Astrocyte (in vitro differentiated cells and primary cell): ENCODE measurements around the gene GBX1. TPM values are rescaled to one million over a fixed set of nuclear protein-coding genes. Genes with fewer than 3 reads are reported as not detected.

Experiments used
- DNase-seq: peaks from one replicate; pipeline ENCODE4 v3.0.0-alpha.2; 2010; ENCODE audit warnings: low read depth
- FAIRE-seq: peaks from 2 replicates; lab custom pipeline; 2011; peaks lifted over from hg19 to GRCh38; lab: Jason Lieb, UNC
- H2AFZ ChIP-seq: 2 replicates; pipeline ENCODE4 v1.6.0; 2012; ENCODE audit warnings: low read depth, low read length, inconsistent platforms
- H3K27ac ChIP-seq: 2 replicates; pipeline ENCODE4 v1.5.1; 2011; ENCODE audit warnings: low read depth, low read length, inconsistent platforms
- H3K27me3 ChIP-seq: 2 replicates; pipeline ENCODE4 v1.6.0; 2011; ENCODE audit warnings: low read length, inconsistent platforms; ENCODE audit not compliant: insufficient read depth
- H3K36me3 ChIP-seq: 2 replicates; pipeline ENCODE4 v1.5.1; 2011; ENCODE audit warnings: low read length, inconsistent platforms; ENCODE audit not compliant: insufficient read depth
- H3K4me1 ChIP-seq: 2 replicates; pipeline ENCODE4 v1.5.1; 2011; ENCODE audit warnings: low read length, inconsistent platforms; ENCODE audit not compliant: insufficient read depth
- H3K4me2 ChIP-seq: 2 replicates; pipeline ENCODE4 v1.6.0; 2012; ENCODE audit warnings: low read length, inconsistent platforms
- H3K4me3 ChIP-seq: 2 replicates; pipeline ENCODE4 v1.5.1; 2011; ENCODE audit warnings: low read depth, mild to moderate bottlenecking, low read length, inconsistent platforms; ENCODE audit not compliant: insufficient read depth
- H3K79me2 ChIP-seq: 2 replicates; pipeline ENCODE4 v1.6.0; 2012; ENCODE audit warnings: mild to moderate bottlenecking, low read length, inconsistent platforms; ENCODE audit not compliant: insufficient read depth
- H3K9ac ChIP-seq: 2 replicates; pipeline ENCODE4 v1.6.0; 2012; ENCODE audit warnings: mild to moderate bottlenecking, low read length, inconsistent platforms
- H3K9me3 ChIP-seq: 2 replicates; pipeline ENCODE4 v1.5.1; 2012; ENCODE audit warnings: low read depth, mild to moderate bottlenecking, low read length, inconsistent platforms; ENCODE audit not compliant: insufficient read depth
- H4K20me1 ChIP-seq: 2 replicates; pipeline ENCODE4 v1.6.0; 2012; ENCODE audit warnings: low read length, inconsistent platforms; ENCODE audit not compliant: insufficient read depth
- H3K27ac Mint-ChIP-seq: one replicate; pipeline ENCODE4 v1.8.0; 2021; ENCODE audit warnings: mild to moderate bottlenecking, mixed read lengths; ENCODE audit not compliant: unreplicated experiment
- H3K27me3 Mint-ChIP-seq: one replicate; pipeline ENCODE4 v1.8.0; 2021; ENCODE audit warnings: low read depth, mixed read lengths; ENCODE audit not compliant: unreplicated experiment
- H3K36me3 Mint-ChIP-seq: one replicate; pipeline ENCODE4 v1.8.0; 2021; ENCODE audit warnings: low read depth, mixed read lengths; ENCODE audit not compliant: unreplicated experiment
- H3K4me1 Mint-ChIP-seq: one replicate; pipeline ENCODE4 v1.8.0; 2021; ENCODE audit warnings: low read depth, mixed read lengths; ENCODE audit not compliant: unreplicated experiment
- H3K4me3 Mint-ChIP-seq: one replicate; pipeline ENCODE4 v1.8.0; 2021; ENCODE audit warnings: mild to moderate bottlenecking, moderate library complexity, mixed read lengths; ENCODE audit not compliant: unreplicated experiment
- H3K9me3 Mint-ChIP-seq: one replicate; pipeline ENCODE4 v1.8.0; 2021; ENCODE audit warnings: mild to moderate bottlenecking, mixed read lengths; ENCODE audit not compliant: unreplicated experiment
- CTCF ChIP-seq: IDR thresholded peaks from 2 replicates; pipeline ENCODE4 v1.5.1; 2011; ENCODE audit warnings: low read depth, mild to moderate bottlenecking, inconsistent platforms, low read length, moderate library complexity; ENCODE audit not compliant: insufficient read depth
- EZH2 ChIP-seq: IDR thresholded peaks from 2 replicates; pipeline ENCODE4 v1.6.1; 2012; ENCODE audit warnings: mild to moderate bottlenecking, low read length, inconsistent platforms; ENCODE audit not compliant: insufficient read depth
- total RNA-seq: library from RNA; stranded (reverse); gene quantifications from 2 replicates; pipeline ENCODE4 v1.2.1, GENCODE V29; 2021

GBX1 gene
- total RNA-seq, 1 donor from 2014 or later: not detected

GRCh38 chr7:151100921-151101320 is 66.6 kb downstream of the GBX1 start:
- Histone ChIP-seq H3K9ac (no peak overlapping the region), H3K79me2 (peaks cover 72% of the 10 kb centered on the region), H3K4me3 (no peak overlapping the region), H3K4me2 (no peak overlapping the region), H3K4me1 (peaks cover 15% of the 10 kb centered on the region), H3K9me3 (no peaks in the 10 kb centered on the region), H3K27ac (no peak overlapping the region), H4K20me1 (peaks cover 89% of the 10 kb centered on the region), H2AFZ (no peak overlapping the region), H3K36me3 (no peaks in the 10 kb centered on the region), H3K27me3 (no peaks in the 10 kb centered on the region)
- Mint-ChIP-seq H3K4me1 (peaks cover 19% of the 10 kb centered on the region), H3K27me3 (no peaks in the 10 kb centered on the region), H3K9me3 (no peaks in the 10 kb centered on the region), H3K4me3 (no peak overlapping the region), H3K27ac (no peak overlapping the region), H3K36me3 (peaks cover 4% of the 10 kb centered on the region)
- TF ChIP-seq EZH2 (no peak), CTCF (no peak)
- FAIRE-seq: no peak
- DNase-seq: no peak

GRCh38 chr7:151099486-151100211 is 67.8 kb downstream of the GBX1 start:
- Histone ChIP-seq H3K36me3 (no peaks in the 10 kb centered on the region), H4K20me1 (peaks cover 90% of the 10 kb centered on the region)
- no peak overlapping the region for H3K27ac Mint-ChIP-seq

More at GRCh38 chr7:151099486-151100211, 67.8 kb downstream of the GBX1 start:
- no peaks in the 10 kb centered on the region for H3K27me3 Mint-ChIP-seq
- TF ChIP-seq EZH2 (no peak), CTCF (no peak)
- no peak overlapping the region for H3K4me3 Mint-ChIP-seq
- no peak overlapping the region for H3K27ac ChIP-seq
- FAIRE-seq (no peak), DNase-seq (no peak)
- no peaks in the 10 kb centered on the region for H3K9me3 ChIP-seq
- no peak overlapping the region for H3K9ac ChIP-seq
- peaks cover 16% of the 10 kb centered on the region for H3K4me1 Mint-ChIP-seq
- H3K4me3 ChIP-seq: no peak overlapping the region
- no peaks in the 10 kb centered on the region for H3K9me3 Mint-ChIP-seq
- peaks cover 2% of the 10 kb centered on the region for H3K36me3 Mint-ChIP-seq
- peaks cover 8% of the 10 kb centered on the region for H3K4me1 ChIP-seq
- no peak overlapping the region for H3K4me2 ChIP-seq
- no peaks in the 10 kb centered on the region for H3K27me3 ChIP-seq
- H3K79me2 ChIP-seq: peaks cover 85% of the 10 kb centered on the region
- no peak overlapping the region for H2AFZ ChIP-seq

Other genes with a start within 250 kb of the GBX1 start
- 4.5 and 4.6 TPM in 2 replicates for gene KCNH2, start 189.4 kb downstream of the GBX1 start, total RNA-seq
- 1.8 and 2.0 TPM in 2 replicates for gene NOS3, start 176.7 kb downstream of the GBX1 start, total RNA-seq
- 1.8 and 2.2 TPM in 2 replicates for gene ATG9B, start 143.2 kb downstream of the GBX1 start, total RNA-seq
- gene ABCB8, start 139.2 kb downstream of the GBX1 start, total RNA-seq: 52.2 and 53.3 TPM in 2 replicates
- gene ASIC3, start 119.2 kb downstream of the GBX1 start, total RNA-seq: 3.9 and 5.9 TPM in 2 replicates
- gene CDK5, start 109.8 kb downstream of the GBX1 start, total RNA-seq: 47.9 and 55.1 TPM in 2 replicates
- gene SLC4A2, start 108.1 kb downstream of the GBX1 start, total RNA-seq: 302 and 351 TPM in 2 replicates
- gene FASTK, start 86.9 kb downstream of the GBX1 start, total RNA-seq: 56.1 and 61.6 TPM in 2 replicates
- gene TMUB1, start 84.2 kb downstream of the GBX1 start, total RNA-seq: 42.9 and 44.9 TPM in 2 replicates
- gene AGAP3, start 81.2 kb downstream of the GBX1 start, total RNA-seq: 123 and 156 TPM in 2 replicates
- not detected in 2 replicates for gene ASB10, start 19.6 kb upstream of the GBX1 start, total RNA-seq
- gene H2BK1, start 42.8 kb upstream of the GBX1 start, total RNA-seq: not detected in 2 replicates
- 53.2 and 54.3 TPM in 2 replicates for gene ABCF2, start 59.5 kb upstream of the GBX1 start, total RNA-seq
- gene CHPF2, start 64.8 kb upstream of the GBX1 start, total RNA-seq: 84.7 and 101 TPM in 2 replicates
- 47.7 and 50.0 TPM in 2 replicates for gene SMARCD3, start 81.0 kb upstream of the GBX1 start, total RNA-seq
- gene NUB1, start 174.1 kb upstream of the GBX1 start, total RNA-seq: 38.8 and 41.6 TPM in 2 replicates
- gene WDR86, start 242.3 kb upstream of the GBX1 start, total RNA-seq: 2.5 and 3.6 TPM in 2 replicates